ENCODE results near the gene ZCCHC2.

DNA sequence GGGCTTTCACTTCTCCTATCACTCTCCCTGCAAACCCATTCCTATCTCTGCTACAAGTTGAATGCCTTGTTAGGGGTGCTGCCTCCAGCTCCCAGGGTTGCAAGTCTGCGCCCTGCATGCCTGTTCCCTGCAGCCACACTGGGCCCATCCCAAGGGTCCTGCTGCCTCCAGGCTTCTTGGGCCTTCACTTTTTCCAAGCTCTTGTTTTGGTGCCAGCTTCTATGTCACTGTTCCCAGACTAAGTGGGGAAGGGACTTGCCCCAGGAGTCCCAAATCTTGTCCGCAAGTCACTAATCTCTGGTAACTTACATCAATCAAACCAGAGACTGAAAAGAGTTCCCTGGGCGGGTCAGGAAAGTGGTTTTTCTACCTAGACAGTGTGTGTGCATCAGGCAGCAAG, 65.4 kb downstream of the ZCCHC2 start:
- TF ChIP-seq CTCF (IDR thresholded peaks at IDR 0.05 in 8 of 11, conservative IDR thresholded peaks at IDR 0.05 in 3 of 11) (no peak), POLR2A (IDR thresholded peaks at IDR 0.05) (no peak), POLR2AphosphoS5 (IDR thresholded peaks at IDR 0.05) (no peak)
